Astrocyte of the spinal cord (primary cell): ENCODE measurements around the gene DSC3.
"Not testable (repeated sequence)": the region's sequence is repeated elsewhere in the genome, so short reads cannot be mapped to it uniquely, and the experiment has no call there.

Experiments
- DNase-seq: peaks from one replicate; pipeline ENCODE4 v3.0.0; 2011; ENCODE audit warnings: low read depth, low spot score
- H3K4me3 ChIP-seq: 2 replicates; pipeline ENCODE4 v1.5.1; 2011; ENCODE audit warnings: low read depth, mild to moderate bottlenecking, low read length, moderate library complexity
- in situ Hi-C: cut with HindIII; loops from 2 replicates; pipeline ENCODE4 v1.10.0; 2017; ENCODE audit warnings: low sequenced_read_pairs
- TF ChIP-seq, protein P1 (sequence below): IDR thresholded peaks from 2 replicates; pipeline ENCODE4 v1.5.1; 2012; ENCODE audit warnings: low read depth, mild to moderate bottlenecking, low read length, inconsistent platforms

The DSC3 gene

GRCh38 chr18:31030574-31031278 is 11.8 kb downstream of the DSC3 start:
- TF ChIP-seq, protein P1, sequence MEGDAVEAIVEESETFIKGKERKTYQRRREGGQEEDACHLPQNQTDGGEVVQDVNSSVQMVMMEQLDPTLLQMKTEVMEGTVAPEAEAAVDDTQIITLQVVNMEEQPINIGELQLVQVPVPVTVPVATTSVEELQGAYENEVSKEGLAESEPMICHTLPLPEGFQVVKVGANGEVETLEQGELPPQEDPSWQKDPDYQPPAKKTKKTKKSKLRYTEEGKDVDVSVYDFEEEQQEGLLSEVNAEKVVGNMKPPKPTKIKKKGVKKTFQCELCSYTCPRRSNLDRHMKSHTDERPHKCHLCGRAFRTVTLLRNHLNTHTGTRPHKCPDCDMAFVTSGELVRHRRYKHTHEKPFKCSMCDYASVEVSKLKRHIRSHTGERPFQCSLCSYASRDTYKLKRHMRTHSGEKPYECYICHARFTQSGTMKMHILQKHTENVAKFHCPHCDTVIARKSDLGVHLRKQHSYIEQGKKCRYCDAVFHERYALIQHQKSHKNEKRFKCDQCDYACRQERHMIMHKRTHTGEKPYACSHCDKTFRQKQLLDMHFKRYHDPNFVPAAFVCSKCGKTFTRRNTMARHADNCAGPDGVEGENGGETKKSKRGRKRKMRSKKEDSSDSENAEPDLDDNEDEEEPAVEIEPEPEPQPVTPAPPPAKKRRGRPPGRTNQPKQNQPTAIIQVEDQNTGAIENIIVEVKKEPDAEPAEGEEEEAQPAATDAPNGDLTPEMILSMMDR: no peak
- DNase-seq: no peak
- in situ Hi-C loops: no loop called here
- H3K4me3 ChIP-seq: no peak overlapping the region

- in situ Hi-C loops: no loop called here
- no peak for DNase-seq
- TF ChIP-seq, protein P1: no peak
- H3K4me3 ChIP-seq: no peak overlapping the region
These were observed 26.7 kb downstream of the DSC3 start for GRCh38 chr18:31015715-31016434.

DNA sequence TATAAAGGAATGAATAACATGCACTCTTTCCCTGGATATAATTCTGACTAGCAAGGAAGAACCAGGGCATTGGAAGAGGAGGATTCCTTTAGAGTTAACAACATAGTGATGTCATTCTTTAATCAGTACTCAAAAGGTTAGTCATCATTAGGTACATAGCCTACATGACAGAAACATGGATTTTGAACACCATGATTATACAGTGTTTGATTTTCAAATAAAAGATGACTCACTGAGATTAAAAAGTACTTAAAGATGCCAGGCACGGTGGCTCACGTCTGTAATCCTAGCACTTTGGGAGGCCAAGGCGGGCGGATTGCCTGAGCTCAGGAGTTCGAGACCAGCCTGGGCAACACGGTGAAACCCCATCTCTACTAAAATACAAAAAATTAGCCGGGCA is 31.1 kb downstream of the DSC3 start:
- peak; percentile 87 for DNase-seq
- H3K4me3 ChIP-seq, in situ Hi-C loops: not testable (repeated sequence)

DNA sequence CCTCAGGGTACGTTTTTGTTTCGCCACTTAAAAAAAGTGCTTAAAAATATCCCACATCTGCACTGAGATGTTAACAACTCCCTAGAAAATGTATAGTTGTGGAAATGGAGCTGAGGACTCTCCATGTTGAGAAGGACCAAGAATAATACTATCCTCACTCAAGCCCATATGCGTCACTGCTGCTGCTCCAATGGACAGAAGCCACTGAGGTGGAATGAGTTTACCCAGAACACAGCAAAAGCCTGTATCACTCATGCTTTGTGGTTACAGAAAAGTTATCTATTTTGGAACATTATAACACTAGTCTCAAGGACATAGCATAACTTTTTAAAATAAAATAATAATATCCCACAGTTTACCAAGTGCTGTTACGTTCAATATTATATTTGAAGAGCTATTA is 31.9 kb downstream of the DSC3 start:
- in situ Hi-C loops: no loop called here
- TF ChIP-seq, protein P1: no peak
- DNase-seq: peak; percentile 2
- no peak overlapping the region for H3K4me3 ChIP-seq

DNA sequence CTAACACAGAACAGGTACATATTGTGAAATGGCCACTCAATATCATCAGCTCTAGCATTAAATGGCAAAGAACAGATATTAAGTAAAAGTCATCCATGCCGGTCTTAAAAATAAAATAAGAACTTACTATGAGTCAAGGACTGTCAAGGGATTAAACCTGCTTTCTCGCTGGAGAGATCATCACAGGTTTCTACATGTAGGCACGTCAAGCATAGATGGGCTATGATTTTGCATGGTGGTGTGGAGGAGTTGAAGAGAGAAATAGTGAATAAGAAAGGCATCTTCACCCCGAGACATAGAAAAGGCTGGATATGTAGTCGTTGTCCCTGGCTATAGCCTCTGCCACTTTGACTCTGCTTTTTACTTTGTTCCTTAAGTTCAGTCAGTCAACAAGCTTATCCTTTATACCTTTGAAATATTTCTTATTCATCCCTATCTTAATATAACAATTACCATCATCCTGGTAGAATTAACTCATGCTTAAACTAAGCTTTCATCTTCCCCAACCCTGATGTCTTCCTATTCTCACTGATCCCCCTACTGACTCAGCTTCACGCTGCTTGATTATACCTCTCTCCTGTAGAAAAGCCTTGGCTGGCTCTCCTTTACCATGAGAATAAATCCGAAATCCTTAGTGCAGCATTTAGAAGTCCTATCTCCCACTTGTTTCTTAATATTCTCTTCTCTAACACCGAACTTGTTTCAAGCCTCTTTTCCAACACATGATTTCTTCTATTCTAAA is 42.5 kb downstream of the DSC3 start:
- in situ Hi-C loops: no loop called here
- no peak overlapping the region for H3K4me3 ChIP-seq
- TF ChIP-seq, protein P1: no peak
- no peak for DNase-seq

DNA sequence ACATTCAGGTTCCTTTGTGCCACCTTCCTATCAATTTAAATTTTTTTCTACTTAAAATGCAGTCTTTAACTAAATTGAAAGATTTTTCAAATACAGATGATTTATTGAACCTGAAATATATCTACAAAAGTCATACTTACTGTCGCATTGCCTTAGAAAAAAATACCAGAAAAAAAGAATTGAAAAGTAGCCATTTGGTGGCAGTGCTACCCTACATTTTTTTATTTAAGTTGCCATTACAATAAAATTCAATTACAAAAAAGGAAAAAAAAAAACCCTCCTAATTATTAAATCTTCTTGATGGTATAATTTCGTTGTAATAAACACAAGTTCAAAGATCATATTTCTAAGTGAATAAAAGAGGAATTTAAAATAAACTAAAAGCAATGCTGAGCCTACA is 43.4 kb downstream of the DSC3 start:
- TF ChIP-seq, protein P1: no peak
- no peak overlapping the region for H3K4me3 ChIP-seq
- in situ Hi-C loops: no loop called here
- DNase-seq: peak; percentile 13

DNA sequence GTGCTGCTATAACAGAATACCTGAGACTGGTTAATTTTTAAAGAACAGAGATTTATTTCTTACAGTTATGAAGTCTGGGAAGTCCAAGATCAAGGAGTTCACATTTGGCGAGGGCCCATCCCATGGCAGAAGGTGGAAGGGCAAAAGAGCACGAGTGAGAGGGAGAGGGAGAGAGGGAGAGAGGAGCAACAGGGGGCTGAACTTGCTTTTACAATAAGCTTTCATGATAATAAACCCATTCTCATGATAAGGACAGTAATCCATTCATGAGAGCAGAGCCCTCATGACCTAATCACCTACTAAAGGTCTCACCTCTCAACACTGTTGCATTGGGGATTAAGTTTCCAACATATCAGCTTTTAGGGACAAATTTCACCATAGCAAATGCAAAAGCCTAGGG is 45.3 kb downstream of the DSC3 start:
- in situ Hi-C loops: no loop called here

More for the DNA sequence above, 45.3 kb downstream of the DSC3 start:
- no peak for DNase-seq
- TF ChIP-seq, protein P1: no peak
- H3K4me3 ChIP-seq: no peak overlapping the region
